A549 treated with CORT108297 at 1 μM for 4 hours (cell line): ENCODE data around the gene SCG3. TPM values are rescaled to one million over a fixed set of nuclear protein-coding genes. Genes with fewer than 3 reads are reported as not detected.

ENCODE experiments used
- total RNA-seq: library from RNA; stranded (reverse); fragments of 200-300 nt; extraction: Qiagen RNA extraction; gene quantifications from 5 replicates; pipeline ENCODE4 v1.2.3, GENCODE V29; 2022

SCG3 gene
- total RNA-seq, result 0.03 to 0.05 TPM (median 0.04 TPM) in 3 of 5 replicates, not detected in the others

DNA sequence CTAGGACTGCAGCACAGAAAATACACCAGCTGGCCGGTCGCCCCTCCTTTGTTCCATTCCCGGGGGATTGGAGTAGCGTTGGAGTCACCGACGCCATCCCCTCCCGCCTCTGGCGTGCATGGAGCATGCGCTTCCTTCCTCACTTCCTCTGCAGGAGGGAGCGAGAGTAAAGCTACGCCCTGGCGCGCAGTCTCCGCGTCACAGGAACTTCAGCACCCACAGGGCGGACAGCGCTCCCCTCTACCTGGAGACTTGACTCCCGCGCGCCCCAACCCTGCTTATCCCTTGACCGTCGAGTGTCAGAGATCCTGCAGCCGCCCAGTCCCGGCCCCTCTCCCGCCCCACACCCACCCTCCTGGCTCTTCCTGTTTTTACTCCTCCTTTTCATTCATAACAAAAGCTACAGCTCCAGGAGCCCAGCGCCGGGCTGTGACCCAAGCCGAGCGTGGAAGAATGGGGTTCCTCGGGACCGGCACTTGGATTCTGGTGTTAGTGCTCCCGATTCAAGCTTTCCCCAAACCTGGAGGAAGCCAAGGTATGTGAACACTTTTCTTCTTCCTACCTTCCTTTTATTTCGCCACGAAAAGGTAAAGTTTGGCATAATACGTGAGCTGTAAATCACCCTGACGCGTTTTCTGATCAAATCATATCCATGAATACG lies at the start of gene SCG3:
Gene SCG3, plus strand, starts transcription at position 201 of the 661 bp plus-strand sequence. Its CDS starts 253 bp downstream, at position 454.

DNA sequence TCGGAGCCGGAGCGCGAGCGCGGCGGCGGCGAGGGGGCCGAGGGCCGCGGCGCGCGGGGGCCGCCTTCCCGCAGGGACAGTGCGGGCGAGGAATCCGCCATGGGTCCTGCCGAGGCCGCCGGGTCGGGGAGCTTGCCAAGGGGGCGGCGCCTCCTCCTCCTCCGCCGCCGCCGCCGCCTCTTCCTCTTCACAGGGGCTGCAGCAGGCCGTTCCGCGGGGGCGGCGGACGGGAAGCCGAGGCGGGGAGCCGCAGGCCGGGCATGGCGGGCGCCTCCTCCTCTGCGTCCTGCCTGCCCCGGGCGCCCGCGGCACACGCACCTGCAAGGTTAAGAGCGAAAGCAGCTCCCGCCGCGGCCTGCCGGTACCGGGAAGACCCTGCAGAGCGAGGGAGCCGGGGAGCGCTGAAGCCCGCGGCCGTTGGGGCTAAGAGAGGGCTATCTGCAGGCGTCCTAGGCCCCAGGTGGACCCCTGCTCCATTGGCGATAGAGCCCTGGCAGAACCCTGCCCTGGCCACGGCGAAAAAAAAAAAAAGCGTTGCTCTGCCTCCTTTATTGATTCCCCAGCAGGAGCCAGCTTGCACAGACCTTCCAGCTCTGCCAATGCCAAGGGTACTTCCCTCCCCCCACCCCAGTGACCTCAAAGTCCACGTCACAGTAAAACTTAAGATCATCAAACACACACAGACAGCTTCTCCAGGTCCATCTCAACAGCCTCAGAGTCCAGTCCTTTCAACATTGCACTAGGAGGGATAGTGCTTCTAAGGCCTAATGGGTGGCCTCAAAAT lies 56.4 kb downstream of the SCG3 start, which contains the start of gene LYSMD2:
Gene LYSMD2, minus strand, starts transcription at position 134 of the 784 bp plus-strand sequence. Its CDS starts 33 bp downstream, at position 101.

DNA sequence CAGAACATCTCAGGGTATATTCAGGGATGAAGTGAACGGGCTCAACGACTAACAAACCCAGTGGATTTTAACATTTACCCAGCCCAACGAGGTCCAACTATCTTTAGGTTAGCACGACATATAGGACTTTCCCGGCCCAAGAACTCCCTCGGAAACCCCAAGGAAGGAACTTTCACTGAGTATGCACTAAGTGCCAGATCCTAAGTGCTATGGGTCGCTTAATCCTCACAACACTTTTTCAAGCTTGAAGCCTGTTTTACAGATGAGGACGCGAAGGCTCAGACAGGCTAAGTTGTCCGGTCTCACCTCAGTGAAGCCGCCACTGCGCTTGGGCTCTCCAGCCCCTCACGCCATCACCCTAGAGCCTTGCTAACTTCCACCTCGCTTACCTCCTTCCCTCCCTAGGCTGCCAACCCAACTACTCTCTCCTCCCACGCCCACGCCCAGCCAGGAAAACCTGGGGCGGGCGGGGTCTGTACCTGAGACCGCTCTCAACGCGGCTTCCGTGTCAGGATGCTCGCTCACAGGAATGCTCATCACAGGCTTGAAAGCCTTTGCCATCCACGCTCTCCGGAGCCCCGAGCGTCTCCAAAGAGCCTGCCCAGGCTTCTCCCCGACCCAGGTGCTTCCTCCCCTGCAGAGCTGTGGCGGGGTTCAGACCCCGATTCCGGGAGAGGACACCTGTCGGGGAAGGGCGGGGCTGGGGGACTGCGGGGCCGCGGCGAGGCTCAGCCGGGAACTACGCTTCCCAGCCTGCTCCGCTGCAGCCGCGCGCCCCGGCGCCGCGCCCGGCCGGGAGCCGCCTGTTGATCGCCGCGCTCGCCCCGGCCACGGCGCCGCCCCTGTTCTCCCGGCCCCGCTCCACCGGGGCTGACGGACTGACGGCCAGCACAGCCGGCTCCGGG lies 69.7 kb downstream of the SCG3 start, which contains the start of gene TMOD2:
Gene TMOD2, plus strand, starts transcription at position 806 of the 905 bp plus-strand sequence. CDS start 14,845 bp downstream, outside the sequence.

Other genes with a start within 250 kb of the SCG3 start
- gene DMXL2, start 58.7 kb upstream of the SCG3 start, total RNA-seq, result 19.4 to 21.8 TPM (median 20.6 TPM) in 5 replicates
- gene LYSMD2, start 56.2 kb downstream of the SCG3 start, total RNA-seq, result 24.8 to 29.2 TPM (median 26.4 TPM) in 5 replicates
- 1.3 to 2.3 TPM (median 1.8 TPM) in 5 replicates for gene TMOD2, start 70.1 kb downstream of the SCG3 start, total RNA-seq
- gene TMOD3, start 148.2 kb downstream of the SCG3 start, total RNA-seq, result 39.2 to 62.1 TPM (median 49.5 TPM) in 5 replicates